Measurements from ENCODE around the gene GLI1.

GLI1 gene

GRCh38 chr12:57449375-57449774 is 10.2 kb upstream of the GLI1 start:
- no peak for TF ChIP-seq CTCF (IDR thresholded peaks at IDR 0.05)
- Histone ChIP-seq H3K27me3 (ENCODE audit: control insufficient read depth, insufficient read depth, low read length) (no peaks in the 10 kb centered on the region), H3K36me3 (ENCODE audit: control insufficient read depth, insufficient read depth, low read length) (no peaks in the 10 kb centered on the region)

GRCh38 chr12:57450057-57450456 is 9.5 kb upstream of the GLI1 start:
- H3K79me2 ChIP-seq: no peaks in the 10 kb centered on the region
- no peak overlapping the region for H3K4me2 ChIP-seq (ENCODE audit: low read length)
- H2AFZ ChIP-seq: no peak overlapping the region
- no peak overlapping the region for H3K4me3 ChIP-seq (ENCODE audit: low read depth, low read length)
- H3K27ac ChIP-seq: no peak overlapping the region
- no peaks in the 10 kb centered on the region for H3K9me3 ChIP-seq (ENCODE audit: control insufficient read depth, low read length)
- TF ChIP-seq CTCF (IDR thresholded peaks at IDR 0.05): no peak
- H3K9ac ChIP-seq: no peak overlapping the region
- peaks cover 5% of the 10 kb centered on the region for H3K4me1 ChIP-seq
- no peaks in the 10 kb centered on the region for H3K27me3 ChIP-seq (ENCODE audit: control insufficient read depth, insufficient read depth, low read length)
- H3K36me3 ChIP-seq (ENCODE audit: control insufficient read depth, insufficient read depth, low read length): no peaks in the 10 kb centered on the region

More at GRCh38 chr12:57449375-57449774, 10.2 kb upstream of the GLI1 start:
- Histone ChIP-seq H3K9ac (no peak overlapping the region), H3K4me2 (ENCODE audit: low read length) (no peak overlapping the region), H3K9me3 (ENCODE audit: control insufficient read depth, low read length) (no peaks in the 10 kb centered on the region), H3K4me1 (no peaks in the 10 kb centered on the region), H3K79me2 (no peaks in the 10 kb centered on the region), H2AFZ (no peak overlapping the region), H3K27ac (no peak overlapping the region), H3K4me3 (ENCODE audit: low read depth, low read length) (no peak overlapping the region)

- Histone ChIP-seq H3K9me3 (ENCODE audit: control insufficient read depth, low read length) (no peaks in the 10 kb centered on the region), H3K4me2 (ENCODE audit: low read length) (no peak overlapping the region), H3K27ac (no peak overlapping the region), H3K9ac (no peak overlapping the region), H3K79me2 (no peaks in the 10 kb centered on the region), H2AFZ (no peak overlapping the region), H3K36me3 (ENCODE audit: control insufficient read depth, insufficient read depth, low read length) (no peaks in the 10 kb centered on the region), H3K4me1 (peaks cover 15% of the 10 kb centered on the region), H3K4me3 (ENCODE audit: low read depth, low read length) (no peak overlapping the region), H3K27me3 (ENCODE audit: control insufficient read depth, insufficient read depth, low read length) (no peaks in the 10 kb centered on the region)
- no peak for TF ChIP-seq CTCF (IDR thresholded peaks at IDR 0.05)
Observed at GRCh38 chr12:57451233-57451778, 8.3 kb upstream of the GLI1 start.

- Histone ChIP-seq H3K27ac (no peak overlapping the region), H3K4me3 (ENCODE audit: low read depth, low read length) (no peak overlapping the region), H3K9me3 (ENCODE audit: control insufficient read depth, low read length) (no peaks in the 10 kb centered on the region), H3K36me3 (ENCODE audit: control insufficient read depth, insufficient read depth, low read length) (no peaks in the 10 kb centered on the region), H3K79me2 (no peaks in the 10 kb centered on the region), H3K27me3 (ENCODE audit: control insufficient read depth, insufficient read depth, low read length) (no peaks in the 10 kb centered on the region), H3K4me1 (peaks cover 16% of the 10 kb centered on the region), H3K9ac (no peak overlapping the region), H3K4me2 (ENCODE audit: low read length) (no peak overlapping the region), H2AFZ (no peak overlapping the region)
- no peak for TF ChIP-seq CTCF (IDR thresholded peaks at IDR 0.05)
Observed at GRCh38 chr12:57452181-57452936, 7.2 kb upstream of the GLI1 start.
